GM18508 (cell line): ENCODE measurements around the gene CST3.

Experiments used
- ATAC-seq: cut with Tn5 transposase; IDR thresholded peaks from one replicate; pipeline ENCODE4 v1.9.1; 2021; ENCODE audit warnings: moderate number of reproducible peaks; ENCODE audit not compliant: insufficient read depth, unreplicated experiment

The CST3 gene

GRCh38 chr20:23605867-23606651, 31.7 kb downstream of the CST3 start, which contains the start of gene CST9:
Gene CST9 (minus strand): TSS chr20:23605917. CDS start chr20:23605864, 53 bp downstream.
- no peak for ATAC-seq

- ATAC-seq, result no peak
Observed at GRCh38 chr20:23604306-23604705, 33.4 kb downstream of the CST3 start.

- ATAC-seq, result no peak
Observed at GRCh38 chr20:23603321-23603720, 34.4 kb downstream of the CST3 start.

GRCh38 chr20:23602699-23603098, 35.1 kb downstream of the CST3 start:
- no peak for ATAC-seq

DNA sequence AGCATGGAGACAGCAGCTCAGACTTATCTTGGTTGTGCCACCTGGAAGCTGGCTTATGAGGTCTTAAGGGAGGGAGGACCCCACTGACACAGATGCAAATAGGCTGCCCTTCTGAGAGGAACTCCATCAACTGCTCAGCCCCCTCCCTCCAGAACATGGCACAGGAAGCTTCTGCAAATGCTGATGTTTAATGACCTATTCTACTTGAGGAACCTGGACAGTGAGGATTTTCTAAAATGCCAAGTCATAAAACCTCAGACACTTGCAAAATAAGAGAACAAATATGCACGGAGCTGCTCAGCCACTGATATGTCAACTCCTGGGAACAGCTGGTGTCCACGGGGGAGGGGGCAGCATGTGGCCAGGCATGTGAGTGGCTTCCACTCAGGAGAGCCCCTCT, 35.5 kb downstream of the CST3 start:
- ATAC-seq, result no peak

- ATAC-seq, result no peak
Observed at GRCh38 chr20:23601715-23602114, 36.0 kb downstream of the CST3 start.

- no peak for ATAC-seq
Observed at GRCh38 chr20:23598481-23598880, 39.3 kb downstream of the CST3 start.

- no peak for ATAC-seq
Observed at GRCh38 chr20:23596579-23597250, 41.0 kb downstream of the CST3 start.

DNA sequence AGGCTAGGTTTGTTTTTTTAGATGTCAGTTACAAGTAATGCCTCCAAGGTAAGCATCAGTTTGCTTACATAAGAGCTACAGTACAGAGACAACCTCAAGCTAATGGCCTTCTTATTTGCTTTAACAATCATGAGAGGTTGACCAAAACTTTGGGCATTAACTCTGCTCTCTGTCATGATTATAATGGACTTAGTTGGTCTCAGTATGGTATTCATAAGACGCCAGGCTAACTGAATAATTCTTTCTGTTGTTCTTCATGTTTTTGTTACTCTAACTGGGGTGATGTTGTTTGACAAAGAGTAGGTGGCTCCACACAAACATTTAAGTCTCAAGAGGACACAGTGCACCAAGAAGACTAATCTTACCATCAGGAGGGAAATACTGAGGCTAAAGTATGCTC, 41.8 kb downstream of the CST3 start:
- no peak for ATAC-seq

- ATAC-seq, result no peak
Observed at GRCh38 chr20:23588434-23589403, 49.0 kb downstream of the CST3 start.

GRCh38 chr20:23587631-23588030, 50.1 kb downstream of the CST3 start:
- no peak for ATAC-seq

DNA sequence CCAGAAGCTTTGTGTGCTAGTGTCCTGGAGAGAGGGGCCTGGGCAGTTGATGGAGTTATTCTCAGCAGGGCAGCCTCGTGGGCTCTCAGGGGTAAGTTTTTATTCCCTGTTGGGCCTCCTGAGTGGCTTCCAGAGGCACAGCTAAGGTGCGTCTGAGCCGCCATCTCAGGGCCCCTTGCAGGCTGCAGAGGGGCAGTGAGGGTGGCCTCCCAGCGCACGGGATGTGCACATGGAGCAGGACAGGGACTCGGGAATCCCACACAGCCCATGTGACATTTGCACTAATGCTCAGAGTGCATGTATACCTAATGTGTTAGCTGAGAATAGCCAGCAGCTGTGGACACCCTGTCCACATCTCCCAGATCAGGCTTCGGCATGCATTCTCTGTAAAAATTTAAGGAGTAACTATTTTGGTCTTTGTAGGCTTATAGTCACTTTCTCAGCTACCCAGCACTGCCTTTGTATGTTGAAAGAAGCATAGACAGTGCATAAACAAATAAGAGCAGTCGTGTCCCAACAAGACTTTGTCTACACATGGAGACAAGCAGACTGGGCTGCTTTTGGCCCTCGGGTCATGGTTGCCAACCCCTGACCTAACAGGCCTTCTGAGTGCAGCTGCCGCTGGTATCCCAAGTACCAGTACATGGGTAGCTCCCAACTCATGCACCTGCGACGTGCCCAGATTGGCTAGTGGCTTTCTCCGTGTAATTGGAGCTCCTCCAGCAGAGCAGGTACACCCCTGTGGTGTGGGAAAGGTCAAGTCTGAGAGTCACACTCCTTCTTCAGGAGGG, 50.8 kb downstream of the CST3 start:
- no peak for ATAC-seq

GRCh38 chr20:23585808-23586734, 51.7 kb downstream of the CST3 start:
- ATAC-seq, result no peak

DNA sequence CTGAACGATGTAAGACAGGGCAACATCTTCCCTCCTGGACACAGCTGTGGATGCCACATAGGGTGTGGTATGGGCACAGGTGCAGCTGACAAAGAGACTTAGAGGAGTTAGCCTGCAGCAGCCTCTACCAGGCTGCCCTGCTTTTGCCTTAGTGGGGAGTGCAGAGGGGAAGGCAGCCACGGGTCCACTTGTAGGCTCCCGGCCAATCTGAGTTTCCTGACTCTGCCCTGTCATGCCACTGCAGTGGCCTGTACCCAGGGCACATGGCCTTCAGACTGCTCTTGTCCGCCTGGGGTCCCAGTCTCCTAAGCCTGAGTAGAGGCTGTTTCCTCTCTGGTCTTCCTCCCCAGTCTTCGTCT, 52.3 kb downstream of the CST3 start:
- no peak for ATAC-seq

DNA sequence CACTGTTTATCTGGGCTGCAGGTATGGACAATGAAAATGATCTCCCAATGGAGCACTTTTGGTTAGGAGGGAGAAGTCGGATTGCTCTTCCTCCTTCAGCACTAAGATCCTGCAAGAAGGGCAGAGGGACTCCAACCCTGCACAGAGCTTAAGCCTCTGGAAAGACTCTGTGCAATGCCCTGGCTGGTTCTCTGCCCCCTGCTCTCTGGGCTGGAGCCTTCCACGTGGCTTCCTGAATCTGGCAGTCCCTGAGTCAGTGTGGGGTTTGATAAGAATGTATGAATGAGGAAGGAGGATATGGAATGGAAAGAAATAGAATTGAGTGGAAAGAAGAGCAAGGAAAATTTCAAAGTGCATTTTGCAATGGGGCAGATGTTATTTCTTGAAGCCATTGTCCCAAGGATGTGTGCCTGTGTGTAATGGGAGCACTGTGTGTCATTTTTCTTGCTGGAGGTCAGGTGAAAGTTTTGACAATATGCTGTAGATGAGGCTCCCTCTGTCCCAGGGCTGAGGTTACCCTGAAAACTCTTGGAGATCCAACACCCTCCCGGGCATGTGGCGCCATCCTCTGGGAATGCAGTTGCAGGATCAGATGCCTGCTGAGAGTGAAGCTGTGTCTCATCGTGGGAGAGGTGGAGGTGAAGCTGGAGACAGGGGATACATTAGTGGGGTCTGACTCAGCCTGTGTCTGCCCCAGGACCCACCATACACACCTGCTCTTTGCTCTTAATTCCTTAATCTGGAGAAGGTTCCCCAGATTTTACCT, 53.1 kb downstream of the CST3 start:
- ATAC-seq, result no peak
